ENCODE results near the gene PCTP. TPM values are rescaled to one million over a fixed set of nuclear protein-coding genes. Genes with fewer than 3 reads are reported as not detected.

PCTP gene
- total RNA-seq, 3 donors from 2014 or later, result 19.3 to 29.4 (median 25.0) TPM

DNA sequence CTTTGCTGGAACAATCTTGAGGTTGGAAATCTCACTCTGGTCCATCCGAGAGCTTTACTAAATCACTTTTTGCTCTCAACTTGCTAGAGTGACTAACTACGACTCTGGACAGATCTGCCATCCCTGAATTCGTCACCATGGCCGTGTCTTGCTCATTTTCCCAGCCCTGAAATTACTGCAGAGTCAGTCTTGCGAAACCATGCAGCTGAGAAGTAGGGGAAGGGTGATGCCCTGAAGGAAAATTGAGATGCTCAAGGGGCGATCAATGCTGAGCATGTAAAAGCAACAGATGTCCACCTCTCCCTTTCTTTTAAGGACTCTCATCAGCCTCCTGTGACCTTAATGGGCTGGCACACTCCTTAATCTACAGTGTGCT, 18.8 kb downstream of the PCTP start:
- DNase-seq (ENCODE audit: low spot score in 2 of 2), result no peak
- Histone ChIP-seq H3K36me3 (no peaks in the 10 kb centered on the region), H3K4me1 (peaks cover 0 to 3% of the 10 kb centered on the region in 2 donors), H3K4me3 (no peak overlapping the region), H3K27me3 (no peaks in the 10 kb centered on the region), H3K27ac (peak overlapping the region; percentile 17 to 86), H3K9me3 (no peaks in the 10 kb centered on the region)
- TF ChIP-seq POLR2A (IDR thresholded peaks at IDR 0.05) (no peak), POLR2AphosphoS5 (IDR thresholded peaks at IDR 0.05) (no peak)
- TF ChIP-seq, protein P1, sequence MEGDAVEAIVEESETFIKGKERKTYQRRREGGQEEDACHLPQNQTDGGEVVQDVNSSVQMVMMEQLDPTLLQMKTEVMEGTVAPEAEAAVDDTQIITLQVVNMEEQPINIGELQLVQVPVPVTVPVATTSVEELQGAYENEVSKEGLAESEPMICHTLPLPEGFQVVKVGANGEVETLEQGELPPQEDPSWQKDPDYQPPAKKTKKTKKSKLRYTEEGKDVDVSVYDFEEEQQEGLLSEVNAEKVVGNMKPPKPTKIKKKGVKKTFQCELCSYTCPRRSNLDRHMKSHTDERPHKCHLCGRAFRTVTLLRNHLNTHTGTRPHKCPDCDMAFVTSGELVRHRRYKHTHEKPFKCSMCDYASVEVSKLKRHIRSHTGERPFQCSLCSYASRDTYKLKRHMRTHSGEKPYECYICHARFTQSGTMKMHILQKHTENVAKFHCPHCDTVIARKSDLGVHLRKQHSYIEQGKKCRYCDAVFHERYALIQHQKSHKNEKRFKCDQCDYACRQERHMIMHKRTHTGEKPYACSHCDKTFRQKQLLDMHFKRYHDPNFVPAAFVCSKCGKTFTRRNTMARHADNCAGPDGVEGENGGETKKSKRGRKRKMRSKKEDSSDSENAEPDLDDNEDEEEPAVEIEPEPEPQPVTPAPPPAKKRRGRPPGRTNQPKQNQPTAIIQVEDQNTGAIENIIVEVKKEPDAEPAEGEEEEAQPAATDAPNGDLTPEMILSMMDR (IDR thresholded peaks at IDR 0.05), result no peak
- intact Hi-C loops (cut with DNase I; ENCODE audit: low total_unique reads), result no loop called here

GRCh38 chr17:55770196-55770870, 19.5 kb downstream of the PCTP start:
- Histone ChIP-seq H3K27ac (no peak overlapping the region), H3K9me3 (no peaks in the 10 kb centered on the region), H3K4me1 (peaks cover 0 to 3% of the 10 kb centered on the region in 2 donors), H3K36me3 (no peaks in the 10 kb centered on the region), H3K4me3 (no peak overlapping the region), H3K27me3 (no peaks in the 10 kb centered on the region)
- DNase-seq (ENCODE audit: low spot score in 2 of 2), result no peak
- TF ChIP-seq POLR2AphosphoS5 (IDR thresholded peaks at IDR 0.05), result no peak
- TF ChIP-seq, protein P1 (IDR thresholded peaks at IDR 0.05), result peak; percentile 38 to 76 (median 73)
- TF ChIP-seq POLR2A (IDR thresholded peaks at IDR 0.05), result no peak
- intact Hi-C loops (cut with DNase I; ENCODE audit: low total_unique reads), result no loop called here

DNA sequence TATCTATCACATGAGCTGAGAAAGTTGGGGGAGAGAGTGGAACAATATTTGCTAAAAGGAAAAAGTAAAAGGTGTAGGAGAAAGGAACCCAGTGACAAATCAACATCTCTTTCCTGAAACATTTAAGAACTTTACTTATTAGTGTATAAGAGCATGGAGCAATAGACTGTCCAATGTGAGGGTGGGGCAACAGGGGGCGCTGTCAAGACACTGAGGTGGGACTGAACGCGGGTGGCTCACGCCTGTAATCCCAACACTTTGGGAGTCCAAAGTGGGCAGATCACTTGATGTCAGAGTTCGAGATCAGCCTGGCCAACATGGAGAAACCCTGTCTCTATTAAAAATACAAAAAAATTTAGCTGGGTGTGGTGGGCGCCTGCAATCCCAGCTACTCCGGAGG, 21.2 kb downstream of the PCTP start:
- TF ChIP-seq, protein P1 (IDR thresholded peaks at IDR 0.05), result no peak
- intact Hi-C loops (cut with DNase I; ENCODE audit: low total_unique reads), result no loop called here
- DNase-seq (ENCODE audit: low spot score in 2 of 2), result no peak
- Histone ChIP-seq H3K9me3 (no peaks in the 10 kb centered on the region), H3K4me3 (no peak overlapping the region), H3K27ac (no peak overlapping the region), H3K27me3 (no peaks in the 10 kb centered on the region), H3K4me1 (peaks cover 0 to 3% of the 10 kb centered on the region in 2 donors), H3K36me3 (no peaks in the 10 kb centered on the region)

DNA sequence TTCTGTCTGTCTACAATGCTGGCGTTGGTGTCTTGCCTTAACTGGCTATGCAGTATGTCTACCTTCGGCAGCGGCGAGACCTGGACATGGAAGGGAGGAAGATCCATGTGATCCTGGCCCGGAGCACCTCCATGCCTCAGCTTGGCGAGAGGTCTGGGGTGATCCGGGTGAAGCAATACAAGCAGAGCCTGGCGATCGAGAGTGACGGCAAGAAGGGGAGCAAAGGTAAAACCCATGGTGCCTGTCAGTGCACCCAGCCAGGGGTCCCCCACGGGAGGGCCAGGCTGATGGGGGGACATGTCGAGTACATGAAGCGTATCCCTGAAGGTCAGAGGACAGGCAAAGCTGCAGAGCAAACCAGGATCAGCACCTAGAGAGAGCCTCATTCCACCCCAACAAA, 22.8 kb downstream of the PCTP start:
- no peaks in the 10 kb centered on the region for H3K36me3 ChIP-seq
- TF ChIP-seq, protein P1 (IDR thresholded peaks at IDR 0.05), result no peak
- TF ChIP-seq POLR2A (IDR thresholded peaks at IDR 0.05), result no peak
- TF ChIP-seq POLR2AphosphoS5 (IDR thresholded peaks at IDR 0.05), result no peak
- no peak overlapping the region for H3K27ac ChIP-seq
- H3K27me3 ChIP-seq, result no peaks in the 10 kb centered on the region
- no peaks in the 10 kb centered on the region for H3K9me3 ChIP-seq
- intact Hi-C loops (cut with DNase I; ENCODE audit: low total_unique reads), result no loop called here
- H3K4me1 ChIP-seq, result peaks cover 0 to 3% of the 10 kb centered on the region in 2 donors
- no peak for DNase-seq (ENCODE audit: low spot score in 2 of 2)
- H3K4me3 ChIP-seq, result no peak overlapping the region

DNA sequence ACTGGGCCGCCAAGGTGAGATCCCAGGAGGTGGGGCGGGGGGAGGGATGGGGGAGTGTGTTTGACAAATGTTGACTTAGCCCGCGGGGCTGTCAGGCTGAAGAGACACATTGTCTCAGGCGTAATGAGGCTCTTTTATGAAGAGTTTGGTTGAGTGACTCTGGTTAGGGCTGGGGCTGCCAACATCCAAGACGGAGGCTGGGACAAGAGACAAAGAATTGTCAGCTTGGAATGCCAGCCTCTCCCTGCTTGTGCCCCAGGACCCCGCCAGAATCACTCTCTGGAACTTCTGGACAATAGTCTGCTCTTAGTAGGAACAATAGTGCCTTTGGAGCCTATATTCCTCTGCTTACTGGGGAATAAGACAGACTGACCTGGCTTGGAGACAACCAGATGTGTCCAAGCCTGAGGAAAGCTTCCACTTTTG, 24.0 kb downstream of the PCTP start:
- no peak for TF ChIP-seq POLR2AphosphoS5 (IDR thresholded peaks at IDR 0.05)
- H3K36me3 ChIP-seq, result no peaks in the 10 kb centered on the region
- no peaks in the 10 kb centered on the region for H3K9me3 ChIP-seq
- no peak overlapping the region for H3K4me3 ChIP-seq
- intact Hi-C loops (cut with DNase I; ENCODE audit: low total_unique reads), result no loop called here
- H3K4me1 ChIP-seq, result peaks cover 0 to 2% of the 10 kb centered on the region in 2 donors
- no peak for DNase-seq (ENCODE audit: low spot score in 2 of 2)
- no peak overlapping the region for H3K27ac ChIP-seq
- H3K27me3 ChIP-seq, result no peaks in the 10 kb centered on the region
